OCI-LY1 (cell line): Measurements from ENCODE around the gene RASGRF2.

Experiments used
- H2AFZ ChIP-seq: fragments of 200-600 bp; sonication (generic), shearing (Covaris generic); 2 replicates; pipeline ENCODE4 v1.6.0; 2014; ENCODE audit warnings: antibody characterized with exemption, mild to moderate bottlenecking, low read length
- H3F3A ChIP-seq: fragments of 200-600 bp; sonication (generic), shearing (Covaris generic); 2 replicates; pipeline ENCODE4 v1.6.0; 2014; ENCODE audit warnings: mild to moderate bottlenecking, antibody characterized with exemption, low read length, moderate library complexity; ENCODE audit not compliant: insufficient read depth
- H3K27ac ChIP-seq: fragments of 200-600 bp; sonication (generic); 2 replicates; pipeline ENCODE4 v1.5.1; 2014; ENCODE audit warnings: low read length, mixed run types, mild to moderate bottlenecking, low read depth; ENCODE audit not compliant: poor library complexity, severe bottlenecking
- H3K27me3 ChIP-seq: fragments of 200-600 bp; sonication (generic); 2 replicates; pipeline ENCODE4 v1.6.0; 2014; ENCODE audit warnings: antibody characterized with exemption, mild to moderate bottlenecking, low read length, moderate library complexity; ENCODE audit not compliant: insufficient read depth
- H3K36me3 ChIP-seq: fragments of 200-600 bp; sonication (generic); 2 replicates; pipeline ENCODE4 v1.6.1; 2014; ENCODE audit warnings: mild to moderate bottlenecking, antibody characterized with exemption, low read length, moderate library complexity, mixed read lengths; ENCODE audit not compliant: insufficient read depth
- H3K4me1 ChIP-seq: fragments of 200-600 bp; sonication (generic); 2 replicates; pipeline ENCODE4 v1.5.1; 2014; ENCODE audit warnings: mild to moderate bottlenecking, low read length, moderate library complexity; ENCODE audit not compliant: insufficient read depth, severe bottlenecking
- H3K4me2 ChIP-seq: fragments of 200-600 bp; sonication (generic), shearing (Covaris generic); 2 replicates; pipeline ENCODE4 v1.6.1; 2014; ENCODE audit warnings: low read length
- H3K4me3 ChIP-seq: fragments of 200-600 bp; sonication (generic); 2 replicates; pipeline ENCODE4 v1.5.1; 2014; ENCODE audit warnings: low read length, low read depth, mild to moderate bottlenecking, mixed read lengths; ENCODE audit not compliant: poor library complexity, severe bottlenecking
- H3K79me2 ChIP-seq: fragments of 200-600 bp; shearing (Covaris generic); 2 replicates; pipeline ENCODE4 v1.6.1; 2016; ENCODE audit warnings: mixed run types, low read length, mixed read lengths; ENCODE audit not compliant: insufficient read depth
- H3K9ac ChIP-seq: fragments of 200-600 bp; sonication (generic), shearing (Covaris generic); 2 replicates; pipeline ENCODE4 v1.6.1; 2014; ENCODE audit warnings: mild to moderate bottlenecking, low read length, mixed read lengths
- H3K9me2 ChIP-seq: fragments of 200-600 bp; sonication (generic), shearing (Covaris generic); 2 replicates; pipeline ENCODE4 v1.6.1; 2014; ENCODE audit warnings: low read depth, mild to moderate bottlenecking, low read length, mixed read lengths
- H3K9me3 ChIP-seq: fragments of 200-600 bp; shearing (Covaris generic); 2 replicates; pipeline ENCODE4 v1.6.1; 2014; ENCODE audit warnings: low read length, mixed read lengths
- H4K20me1 ChIP-seq: fragments of 200-600 bp; sonication (generic), shearing (Covaris generic); 2 replicates; pipeline ENCODE4 v1.6.0; 2016; ENCODE audit warnings: mild to moderate bottlenecking, low read length; ENCODE audit not compliant: insufficient read depth
- CTCF ChIP-seq: fragments of 200-600 bp; sonication (generic), shearing (Covaris generic); IDR thresholded peaks from 2 replicates; pipeline ENCODE4 v1.5.1; 2017; ENCODE audit warnings: mild to moderate bottlenecking, antibody characterized with exemption, low read length, moderate library complexity, mixed read lengths
- EZH2 ChIP-seq: fragments of 200-600 bp; sonication (generic), shearing (Covaris generic); IDR thresholded peaks from 2 replicates; pipeline ENCODE4 v1.8.0; 2017; ENCODE audit warnings: borderline replicate concordance, mixed run types, mild to moderate bottlenecking, antibody characterized with exemption, low read length, moderate library complexity, mixed read lengths

Gene RASGRF2

GRCh38 chr5:81252904-81253303 lies 292.7 kb downstream of the RASGRF2 start:
- Histone ChIP-seq H3K79me2 (no peaks in the 10 kb centered on the region), H3K4me1 (no peaks in the 10 kb centered on the region), H3K36me3 (peaks cover 8% of the 10 kb centered on the region)

GRCh38 chr5:81253875-81254274 lies 293.7 kb downstream of the RASGRF2 start:
- Histone ChIP-seq H2AFZ (no peak overlapping the region), H3K4me1 (no peaks in the 10 kb centered on the region), H3K9me3 (peaks cover 2% of the 10 kb centered on the region; the same call in 1 of the 2 replicates), H3F3A (no peaks in the 10 kb centered on the region), H3K9me2 (no peaks in the 10 kb centered on the region), H3K79me2 (no peaks in the 10 kb centered on the region), H3K4me3 (no peak overlapping the region), H3K36me3 (peaks cover 8% of the 10 kb centered on the region), H4K20me1 (no peaks in the 10 kb centered on the region), H3K27ac (no peak overlapping the region), H3K27me3 (no peaks in the 10 kb centered on the region), H3K9ac (no peak overlapping the region), H3K4me2 (no peak overlapping the region)
- TF ChIP-seq CTCF (no peak), EZH2 (no peak)

More at GRCh38 chr5:81252904-81253303, 292.7 kb downstream of the RASGRF2 start:
- H3K9me2 ChIP-seq = no peaks in the 10 kb centered on the region
- no peak overlapping the region for H3K9ac ChIP-seq
- H3K27me3 ChIP-seq = no peaks in the 10 kb centered on the region
- no peak overlapping the region for H3K4me2 ChIP-seq
- H3K9me3 ChIP-seq = peaks cover 2% of the 10 kb centered on the region; the same call in 1 of the 2 replicates
- H3K27ac ChIP-seq = no peak overlapping the region
- H2AFZ ChIP-seq = no peak overlapping the region
- TF ChIP-seq EZH2 (no peak), CTCF (no peak)
- no peaks in the 10 kb centered on the region for H3F3A ChIP-seq
- H3K4me3 ChIP-seq = no peak overlapping the region
- H4K20me1 ChIP-seq = no peaks in the 10 kb centered on the region

DNA sequence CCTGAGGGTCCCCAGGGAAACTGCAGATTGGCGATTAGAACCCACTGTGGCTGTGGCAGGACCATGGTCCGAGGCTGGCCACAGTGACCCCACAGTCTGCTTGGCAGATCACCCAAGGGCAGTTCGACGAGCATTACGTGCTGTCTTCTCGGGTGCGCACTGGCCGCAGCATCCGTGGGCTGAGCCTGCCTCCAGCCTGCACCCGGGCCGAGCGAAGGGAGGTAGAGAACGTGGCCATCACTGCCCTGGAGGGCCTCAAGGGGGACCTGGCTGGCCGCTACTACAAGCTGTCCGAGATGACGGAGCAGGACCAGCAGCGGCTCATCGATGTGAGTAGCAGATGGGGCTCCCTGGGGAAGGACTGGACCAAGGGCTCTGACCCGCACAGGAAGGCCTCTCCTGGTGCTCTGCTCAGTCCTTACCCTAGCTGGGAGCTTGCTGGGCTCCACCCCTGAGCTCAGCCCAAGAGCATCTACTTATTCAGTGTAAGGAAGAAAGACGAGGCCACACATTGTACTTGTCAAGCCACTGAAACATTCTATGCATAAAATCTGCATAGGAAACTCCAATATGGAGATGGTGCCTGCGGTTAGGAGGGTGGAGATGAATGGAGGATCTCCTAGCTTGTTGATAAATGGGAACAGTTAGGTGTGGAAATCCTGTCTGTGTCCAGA lies 294.9 kb downstream of the RASGRF2 start:
- no peaks in the 10 kb centered on the region for H3K27me3 ChIP-seq
- H3K9ac ChIP-seq = no peak overlapping the region
- no peak overlapping the region for H3K4me3 ChIP-seq
- H3F3A ChIP-seq = no peaks in the 10 kb centered on the region
- no peak overlapping the region for H3K4me2 ChIP-seq
- H3K36me3 ChIP-seq = peaks cover 6% of the 10 kb centered on the region
- TF ChIP-seq CTCF (no peak), EZH2 (no peak)
- no peaks in the 10 kb centered on the region for H3K4me1 ChIP-seq
- H4K20me1 ChIP-seq = no peaks in the 10 kb centered on the region
- no peak overlapping the region for H2AFZ ChIP-seq
- no peaks in the 10 kb centered on the region for H3K79me2 ChIP-seq
- H3K27ac ChIP-seq = no peak overlapping the region
- peaks cover under 1% of the 10 kb centered on the region; the same call in 1 of the 2 replicates for H3K9me3 ChIP-seq
- no peaks in the 10 kb centered on the region for H3K9me2 ChIP-seq
